H1 (cell line): ENCODE data around the gene SPSB3. TPM values are rescaled to one million over a fixed set of nuclear protein-coding genes. Genes with fewer than 3 reads are reported as not detected.

ENCODE experiments used
- CTCF ChIA-PET: fragments of 300-600 bp; sonication (Branson Sonifier 250); formaldehyde crosslinking; loops from one replicate; lab custom pipeline; 2021; ENCODE audit not compliant: partially characterized antibody; lab: Charles Lee
- POLR2A ChIA-PET: fragments of 300-600 bp; sonication (Branson Sonifier 250); formaldehyde crosslinking; loops from one replicate; lab custom pipeline; 2021; ENCODE audit warnings: inconsistent platforms; ENCODE audit not compliant: partially characterized antibody; lab: Charles Lee
- DNase-seq, 2 experiments: peaks; one replicate each; pipeline versions ENCODE4 v3.0.0 to v3.0.0-alpha.2; 2010 to 2022; ENCODE audit warnings: low spot score in 2 of 2, low read depth in 1 of 2, mixed read lengths in 1 of 2
- FAIRE-seq: peaks from 2 replicates; lab custom pipeline; 2011; peaks lifted over from hg19 to GRCh38; lab: Jason Lieb, UNC
- H2AFZ ChIP-seq: 2 replicates; pipeline ENCODE4 v1.8.1; 2012; ENCODE audit warnings: low read length, inconsistent platforms
- H2AK5ac ChIP-seq: 2 replicates; pipeline ENCODE4 v1.6.1; 2013; ENCODE audit warnings: low read depth, low read length
- H2BK120ac ChIP-seq: replicated peaks from 2 replicates; pipeline ENCODE3; 2013; ENCODE audit warnings: low read depth, low read length, inconsistent platforms
- H2BK12ac ChIP-seq: 2 replicates; pipeline ENCODE4 v1.6.1; 2013; ENCODE audit warnings: low read depth, low read length
- H2BK15ac ChIP-seq: 2 replicates; pipeline ENCODE4 v1.6.1; 2013; ENCODE audit warnings: low read length
- H2BK20ac ChIP-seq: 2 replicates; pipeline ENCODE4 v1.6.1; 2013; ENCODE audit warnings: low read length
- H2BK5ac ChIP-seq: 2 replicates; pipeline ENCODE4 v1.6.1; 2013; ENCODE audit warnings: low read depth, low read length
- H3K14ac ChIP-seq: 2 replicates; pipeline ENCODE4 v1.6.1; 2013; ENCODE audit warnings: inconsistent platforms; ENCODE audit not compliant: insufficient read length
- H3K18ac ChIP-seq: 2 replicates; pipeline ENCODE4 v1.6.1; 2013; ENCODE audit warnings: low read length; ENCODE audit errors: extremely low read depth
- H3K23ac ChIP-seq: 2 replicates; pipeline ENCODE4 v1.6.1; 2013; ENCODE audit warnings: inconsistent platforms; ENCODE audit not compliant: insufficient read length
- H3K23me2 ChIP-seq: 2 replicates; pipeline ENCODE4 v1.6.1; 2013; ENCODE audit warnings: low read depth, low read length
- H3K27ac ChIP-seq: 2 replicates; pipeline ENCODE4 v1.6.1; 2011; ENCODE audit warnings: low read depth, low read length, inconsistent platforms
- H3K27me3 ChIP-seq, 4 experiments: replicated peaks in 1 of 4; 1 replicate in 1 of 4; 2 replicates in 3 of 4; pipeline versions ENCODE4 v1.6.1 to v1.8.1; 2011 to 2013; ENCODE audit warnings: low read length in 3 of 4, mild to moderate bottlenecking in 3 of 4, inconsistent platforms in 2 of 4, mixed read lengths in 2 of 4, moderate library complexity in 1 of 4; ENCODE audit not compliant: control insufficient read depth in 3 of 4, insufficient read depth in 3 of 4; ENCODE audit errors: extremely low read depth in 1 of 4
- H3K36me3 ChIP-seq, 4 experiments: 2 replicates each; pipeline versions ENCODE4 v1.6.1 to v1.8.1; 2011 to 2013; ENCODE audit warnings: mild to moderate bottlenecking in 4 of 4, low read length in 3 of 4, moderate library complexity in 2 of 4, control low read depth in 1 of 4, inconsistent platforms in 1 of 4; ENCODE audit not compliant: insufficient read depth in 4 of 4, control insufficient read depth in 2 of 4
- H3K4ac ChIP-seq: replicated peaks from 2 replicates; pipeline ENCODE3; 2013; ENCODE audit warnings: low read length, low read depth, mixed read lengths, inconsistent platforms; ENCODE audit not compliant: insufficient read length
- H3K4me1 ChIP-seq, 4 experiments: replicated peaks in 1 of 4; 1 replicate in 1 of 4; 2 replicates in 3 of 4; pipeline versions ENCODE4 v1.6.1 to v1.8.1; 2011 to 2013; ENCODE audit warnings: low read length in 3 of 4, inconsistent platforms in 2 of 4, mixed read lengths in 1 of 4; ENCODE audit not compliant: insufficient read depth in 4 of 4, control insufficient read depth in 3 of 4
- H3K4me2 ChIP-seq, 2 experiments: 2 replicates each; pipeline versions ENCODE4 v1.6.1 to v1.8.1; 2011 to 2013; ENCODE audit warnings: low read depth in 2 of 2, low read length in 2 of 2, control low read depth in 1 of 2, inconsistent platforms in 1 of 2, mild to moderate bottlenecking in 1 of 2; ENCODE audit not compliant: insufficient read depth in 1 of 2
- H3K4me3 ChIP-seq, 4 experiments: fragments of 200-600, 300-600 bp in 1 of 4; sonication (generic), shearing (Covaris generic), sonication (Bioruptor Twin) in 1 of 4; 2 replicates each; pipeline versions ENCODE4 v1.5.1 to v1.8.1; 2011 to 2016; ENCODE audit warnings: low read length in 4 of 4, low read depth in 3 of 4, control low read depth in 2 of 4, inconsistent platforms in 2 of 4, mild to moderate bottlenecking in 2 of 4, mixed read lengths in 1 of 4, moderate library complexity in 1 of 4; ENCODE audit not compliant: insufficient read depth in 2 of 4; ENCODE audit errors: extremely low read depth in 1 of 4
- H3K56ac ChIP-seq: replicated peaks from 2 replicates; pipeline ENCODE3; 2013; ENCODE audit warnings: low read depth, mild to moderate bottlenecking, mixed read lengths, low read length, inconsistent platforms; ENCODE audit not compliant: insufficient read length
- H3K79me1 ChIP-seq: 2 replicates; pipeline ENCODE4 v1.6.1; 2013; ENCODE audit warnings: low read depth, low read length, control low read depth
- H3K79me2 ChIP-seq, 2 experiments: 2 replicates each; pipeline versions ENCODE4 v1.6.1 to v1.8.1; 2012 to 2013; ENCODE audit warnings: low read length in 2 of 2, mild to moderate bottlenecking in 2 of 2, inconsistent platforms in 1 of 2; ENCODE audit not compliant: insufficient read depth in 2 of 2, control insufficient read depth in 1 of 2
- H3K9ac ChIP-seq, 4 experiments: replicated peaks in 1 of 4; 1 replicate in 1 of 4; 2 replicates in 3 of 4; pipeline versions ENCODE4 v1.6.1 to v1.8.1; 2011 to 2013; ENCODE audit warnings: low read depth in 3 of 4, low read length in 3 of 4, control low read depth in 2 of 4, mild to moderate bottlenecking in 2 of 4, moderate library complexity in 2 of 4, inconsistent platforms in 1 of 4; ENCODE audit errors: extremely low read depth in 1 of 4
- H3K9me3 ChIP-seq, 2 experiments: 2 replicates each; pipeline versions ENCODE4 v1.6.1 to v1.8.1; 2012 to 2013; ENCODE audit warnings: mild to moderate bottlenecking in 2 of 2, moderate library complexity in 2 of 2, control low read depth in 1 of 2, inconsistent platforms in 1 of 2, low read depth in 1 of 2, low read length in 1 of 2, mixed read lengths in 1 of 2; ENCODE audit not compliant: insufficient read depth in 2 of 2
- H4K20me1 ChIP-seq, 2 experiments: replicated peaks in 1 of 2; 2 replicates each; pipeline versions ENCODE3 to v1.8.1; 2011 to 2013; ENCODE audit warnings: inconsistent platforms in 2 of 2, low read length in 2 of 2, mild to moderate bottlenecking in 1 of 2; ENCODE audit not compliant: insufficient read depth in 2 of 2, control insufficient read depth in 1 of 2
- H4K5ac ChIP-seq: 2 replicates; pipeline ENCODE4 v1.6.1; 2013; ENCODE audit warnings: low read length, low read depth, mixed read lengths, inconsistent platforms; ENCODE audit not compliant: insufficient read length
- H4K8ac ChIP-seq: 2 replicates; pipeline ENCODE4 v1.8.0; 2013; ENCODE audit warnings: mild to moderate bottlenecking, moderate library complexity, low read length, inconsistent platforms; ENCODE audit not compliant: insufficient read depth; ENCODE audit errors: extremely low read depth
- H4K91ac ChIP-seq: replicated peaks from 2 replicates; pipeline ENCODE3; 2013; ENCODE audit warnings: low read length, mixed read lengths, inconsistent platforms; ENCODE audit not compliant: insufficient read length
- BRCA1 ChIP-seq: IDR thresholded peaks from 2 replicates; pipeline ENCODE4 v1.6.1; 2012; ENCODE audit warnings: low read depth, low read length, improper control_type of control experiment
- KDM1A ChIP-seq: fragments of 200-600, 300-600 bp; sonication (generic); IDR thresholded peaks from 2 replicates; pipeline ENCODE4 v1.7.1; 2016; ENCODE audit warnings: mild to moderate bottlenecking, low read length, borderline replicate concordance
- NANOG ChIP-seq: IDR thresholded peaks from 2 replicates; pipeline ENCODE4 v1.6.1; 2011; ENCODE audit warnings: low read length, low read depth, mild to moderate bottlenecking, inconsistent platforms; ENCODE audit not compliant: insufficient read depth, poor library complexity, severe bottlenecking
- RNF2 ChIP-seq: fragments of 200-900, 300-1000 bp; sonication (generic); IDR thresholded peaks from 2 replicates; pipeline ENCODE4 v1.7.1; 2016; ENCODE audit warnings: borderline replicate concordance, low read depth, mild to moderate bottlenecking, antibody characterized with exemption, low read length; ENCODE audit not compliant: poor library complexity, severe bottlenecking; ENCODE audit errors: missing control alignments
- SIRT6 ChIP-seq: IDR thresholded peaks from one replicate; pipeline ENCODE4 v1.7.1; 2012; ENCODE audit warnings: low read length, inconsistent platforms
- SUZ12 ChIP-seq: fragments of 200-600 bp; sonication (generic); IDR thresholded peaks from 2 replicates; pipeline ENCODE4 v1.6.1; 2012; ENCODE audit warnings: mild to moderate bottlenecking, inconsistent platforms, low read length, moderate library complexity, mixed read lengths
- TAF1 ChIP-seq: IDR thresholded peaks from 2 replicates; pipeline ENCODE4 v1.6.1; 2011; ENCODE audit warnings: mild to moderate bottlenecking, low read depth, low read length
- WGBS, 2 experiments: shearing (Covaris generic) in 1 of 2; methylation state at CpG; one replicate each; pipeline versions ENCODE4 v1.1.6 to v1.1.7; 2013 to 2015; ENCODE audit warnings: low lambda C conversion rate in 2 of 2, mixed read lengths in 2 of 2, inconsistent platforms in 1 of 2, low coverage in 1 of 2, missing lambda C conversion rate in 1 of 2; ENCODE audit not compliant: insufficient replicate concordance in 2 of 2, insufficient coverage in 1 of 2, insufficient read length in 1 of 2; ENCODE audit errors: extremely low coverage in 1 of 2, missing lambda C conversion rate in 1 of 2; 5-methylcytosine and 5-hydroxymethylcytosine counted together
- polyA plus RNA-seq, 7 experiments: library from polyadenylated mRNA; depleted of rRNA in 3 of 7; stranded (reverse) in 5 of 7; unstranded in 2 of 7; fragments of >200 nt in 5 of 7; fragments of 200-250 nt in 2 of 7; gene quantifications; 1 replicate in 5 of 7; 2 replicates in 1 of 7; 4 replicates in 1 of 7; pipeline versions ENCODE4 v1.2.1 to v1.2.3, GENCODE V29; 2011 to 2013; ENCODE audit warnings: missing spikeins in 2 of 7, mixed read lengths in 2 of 7
- total RNA-seq: library from RNA; stranded (reverse); fragmentation: NEBNext Ultra II Directional; extraction: Animal tissue kit (Norgen Biotek cat#: 25700); gene quantifications from 2 replicates; pipeline ENCODE4 v1.2.1, GENCODE V29; 2021
- TF ChIP-seq, protein P1 (sequence below), 3 experiments: IDR thresholded peaks; 1 replicate in 2 of 3; 2 replicates in 1 of 3; pipeline versions ENCODE4 v1.5.1 to v1.6.1; 2011; ENCODE audit warnings: low read length in 3 of 3, mild to moderate bottlenecking in 3 of 3, inconsistent platforms in 2 of 3, low read depth in 1 of 3, moderate library complexity in 1 of 3; ENCODE audit not compliant: insufficient read depth in 1 of 3; ENCODE audit errors: control extremely low read depth in 1 of 3
- TF ChIP-seq, protein P2 (sequence below): IDR thresholded peaks from 2 replicates; pipeline ENCODE4 v1.6.1; 2011; ENCODE audit warnings: low read depth, mild to moderate bottlenecking, low read length; ENCODE audit not compliant: insufficient read depth

SPSB3 gene
- total and polyA plus RNA-seq, 2 of the 8 experiments (the other 6 are each of a cell fraction or from before 2014, with no cell fraction given), result 22.5 to 37.8 TPM

GRCh38 chr16:1790611-1791255, 8.4 kb upstream of the SPSB3 start:
- Histone ChIP-seq H3K14ac (no peak overlapping the region), H4K5ac (no peak overlapping the region), H4K20me1 (peaks cover 11 to 12% of the 10 kb centered on the region in 2 experiments), H3K9ac (no peak overlapping the region), H3K23ac (no peak overlapping the region), H4K8ac (no peak overlapping the region), H2BK12ac (no peak overlapping the region), H3K18ac (no peak overlapping the region), H3K4ac (no peak overlapping the region), H3K36me3 (peaks cover 0 to 44% (median 2%) of the 10 kb centered on the region in 4 experiments; a peak in 4 of 8 replicates), H3K79me1 (peaks cover 5% of the 10 kb centered on the region), H3K4me3 (no peak overlapping the region), H3K56ac (no peak overlapping the region), H3K27me3 (no peaks in the 10 kb centered on the region), H3K4me2 (no peak overlapping the region), H2BK15ac (no peak overlapping the region), H3K4me1 (no peaks in the 10 kb centered on the region), H2BK20ac (no peak overlapping the region), H2AK5ac (no peak overlapping the region), H3K23me2 (no peaks in the 10 kb centered on the region), H4K91ac (no peak overlapping the region), H2BK120ac (no peak overlapping the region), H3K27ac (no peak overlapping the region), H3K9me3 (no peaks in the 10 kb centered on the region; a peak in 1 of 4 replicates), H2AFZ (no peak overlapping the region), H3K79me2 (peaks cover 0 to 11% of the 10 kb centered on the region in 2 experiments; a peak in 2 of 4 replicates), H2BK5ac (no peak overlapping the region)
- ChIA-PET CTCF (interaction anchor here (0.5 to 1.3 kb wide), 4 partner anchors 16 to 1048 kb away, joined by 3 to 5 read pairs (median 3); no protein-coding TSS in a partner anchor), POLR2A (interaction anchor here (1.3 to 4.2 kb wide), 4 partner anchors 8 to 29 kb away, joined by 3 to 26 read pairs (median 14); partner anchors contain the start of genes NUBP2 and SPSB3)
- WGBS, 2 experiments, result 95% methylated on average over 40 of the region's 44 CpGs; no CpG with 5 or more reads in 1 of the 2 experiments
- FAIRE-seq (no peak), DNase-seq (no peak)
- no peak for TF ChIP-seq KDM1A
- TF ChIP-seq NANOG, result no peak
- TF ChIP-seq SIRT6, result no peak
- no peak for TF ChIP-seq SUZ12
- TF ChIP-seq BRCA1, result no peak
- TF ChIP-seq, protein P1, sequence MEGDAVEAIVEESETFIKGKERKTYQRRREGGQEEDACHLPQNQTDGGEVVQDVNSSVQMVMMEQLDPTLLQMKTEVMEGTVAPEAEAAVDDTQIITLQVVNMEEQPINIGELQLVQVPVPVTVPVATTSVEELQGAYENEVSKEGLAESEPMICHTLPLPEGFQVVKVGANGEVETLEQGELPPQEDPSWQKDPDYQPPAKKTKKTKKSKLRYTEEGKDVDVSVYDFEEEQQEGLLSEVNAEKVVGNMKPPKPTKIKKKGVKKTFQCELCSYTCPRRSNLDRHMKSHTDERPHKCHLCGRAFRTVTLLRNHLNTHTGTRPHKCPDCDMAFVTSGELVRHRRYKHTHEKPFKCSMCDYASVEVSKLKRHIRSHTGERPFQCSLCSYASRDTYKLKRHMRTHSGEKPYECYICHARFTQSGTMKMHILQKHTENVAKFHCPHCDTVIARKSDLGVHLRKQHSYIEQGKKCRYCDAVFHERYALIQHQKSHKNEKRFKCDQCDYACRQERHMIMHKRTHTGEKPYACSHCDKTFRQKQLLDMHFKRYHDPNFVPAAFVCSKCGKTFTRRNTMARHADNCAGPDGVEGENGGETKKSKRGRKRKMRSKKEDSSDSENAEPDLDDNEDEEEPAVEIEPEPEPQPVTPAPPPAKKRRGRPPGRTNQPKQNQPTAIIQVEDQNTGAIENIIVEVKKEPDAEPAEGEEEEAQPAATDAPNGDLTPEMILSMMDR (IDR thresholded peaks at IDR 0.05; ENCODE audit: control extremely low read depth in 1 of 3, insufficient read depth in 1 of 3, low read depth in 1 of 3, low read length in 3 of 3), result no peak
- TF ChIP-seq TAF1, result no peak
- no peak for TF ChIP-seq RNF2
- TF ChIP-seq, protein P2, sequence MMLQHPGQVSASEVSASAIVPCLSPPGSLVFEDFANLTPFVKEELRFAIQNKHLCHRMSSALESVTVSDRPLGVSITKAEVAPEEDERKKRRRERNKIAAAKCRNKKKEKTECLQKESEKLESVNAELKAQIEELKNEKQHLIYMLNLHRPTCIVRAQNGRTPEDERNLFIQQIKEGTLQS, result no peak
